Pons (tissue), 1 donor: ENCODE data around the gene KASH5.

Source experiments
- DNase-seq: peaks from one replicate; pipeline ENCODE4 v3.0.0-alpha.2; 2016; ENCODE audit warnings: low spot score

KASH5 gene

GRCh38 chr19:49421039-49421877 is 33.2 kb downstream of the KASH5 start:
- DNase-seq: no peak

GRCh38 chr19:49421878-49422202 is 33.8 kb downstream of the KASH5 start:
- DNase-seq: no peak

GRCh38 chr19:49422407-49423070 is 34.5 kb downstream of the KASH5 start:
- no peak for DNase-seq

- DNase-seq: no peak
Observed at GRCh38 chr19:49423071-49423984, 35.3 kb downstream of the KASH5 start, which contains the start of gene PTH2. Gene PTH2, minus strand, starts transcription at chr19:49423441. Its CDS starts 102 bp downstream, at chr19:49423339.

- DNase-seq: no peak
Observed at GRCh38 chr19:49423985-49424303, 35.9 kb downstream of the KASH5 start.

- no peak for DNase-seq
Observed at GRCh38 chr19:49425178-49425577, 37.1 kb downstream of the KASH5 start, which contains the start of gene GFY. Gene GFY, plus strand, starts transcription at chr19:49425388. Its CDS starts 1,043 bp downstream, at chr19:49426431.

GRCh38 chr19:49425922-49426592 is 38.0 kb downstream of the KASH5 start:
- DNase-seq: no peak

- no peak for DNase-seq
Observed at GRCh38 chr19:49427339-49427738, 39.3 kb downstream of the KASH5 start.

GRCh38 chr19:49427855-49428546 is 40.0 kb downstream of the KASH5 start:
- DNase-seq: no peak

GRCh38 chr19:49428547-49429451 is 40.8 kb downstream of the KASH5 start:
- no peak for DNase-seq

- no peak for DNase-seq
Observed at GRCh38 chr19:49430172-49430677, 42.2 kb downstream of the KASH5 start.

- no peak for DNase-seq
Observed at GRCh38 chr19:49430678-49431329, 42.8 kb downstream of the KASH5 start.

- DNase-seq: no peak
Observed at GRCh38 chr19:49431330-49431749, 43.3 kb downstream of the KASH5 start.

- no peak for DNase-seq
Observed at GRCh38 chr19:49432141-49433073, 44.4 kb downstream of the KASH5 start.

GRCh38 chr19:49433240-49433901 is 45.3 kb downstream of the KASH5 start:
- DNase-seq: no peak

GRCh38 chr19:49434907-49435583 is 47.0 kb downstream of the KASH5 start:
- DNase-seq: no peak

GRCh38 chr19:49435670-49436069 is 47.6 kb downstream of the KASH5 start:
- DNase-seq: no peak
